ENCODE results near the gene GTF2F1. TPM values are rescaled to one million over a fixed set of nuclear protein-coding genes. Genes with fewer than 3 reads are reported as not detected.

GTF2F1 gene
- total RNA-seq, 4 donors from 2014 or later = 42.2 to 166 (median 56.1) TPM

DNA sequence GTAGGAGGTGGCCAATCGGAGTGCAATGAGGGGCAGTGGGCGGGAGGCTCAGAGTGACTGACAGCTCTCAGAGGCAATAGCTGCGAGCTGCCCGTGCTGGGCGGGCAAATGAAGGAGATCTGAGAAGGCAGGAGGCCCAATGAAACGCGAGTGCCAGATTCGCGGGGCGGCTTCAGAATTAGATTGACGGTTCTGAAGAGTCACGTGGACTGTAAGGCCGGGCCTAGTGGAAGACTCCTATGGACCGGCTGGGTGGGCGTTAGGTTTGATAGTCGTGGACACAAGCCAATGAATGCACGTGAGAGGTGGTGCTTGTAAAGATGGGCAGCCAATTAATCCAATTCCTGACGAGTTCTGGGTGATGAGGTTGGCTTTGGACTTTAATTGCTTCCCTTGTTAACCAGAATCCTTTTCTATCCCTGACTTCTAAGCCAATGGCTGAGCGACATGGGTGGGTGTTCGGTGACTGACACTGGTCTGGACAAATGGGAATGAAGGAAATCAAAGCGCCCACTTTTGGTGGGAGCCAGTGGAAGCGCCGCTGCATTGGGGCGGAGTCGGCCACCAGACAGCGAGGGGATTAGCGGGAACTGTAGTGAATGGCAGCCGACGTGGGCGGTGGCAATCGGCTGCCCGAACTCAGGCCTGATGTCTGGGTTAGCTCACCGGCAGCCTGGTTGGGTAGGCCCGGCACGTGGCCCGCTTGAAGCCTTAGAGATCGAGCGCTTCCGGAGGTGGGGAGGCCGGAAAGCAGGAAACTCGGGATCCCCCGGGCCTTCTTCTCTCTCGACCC is 32.2 kb upstream of the GTF2F1 start:
- WGBS, 2 donors (ENCODE audit: low coverage in 1 of 2) = 0 to 16% methylated on average over 11 to 28 of the region's 43 CpGs
- in situ Hi-C loops (cut with MboI; ENCODE audit: low pct_ligation_motif_present in 1 of 4, low pct_unique_long_range_greater_than_20kb in 1 of 4, low sequenced_read_pairs in 3 of 4) = no loop called here
- no peaks in the 10 kb centered on the region for H3K9me3 ChIP-seq
- peak in 2 of 3 donors; percentile 22 to 23 for TF ChIP-seq POLR2AphosphoS5 (IDR thresholded peaks at IDR 0.05)
- TF ChIP-seq, protein P1, sequence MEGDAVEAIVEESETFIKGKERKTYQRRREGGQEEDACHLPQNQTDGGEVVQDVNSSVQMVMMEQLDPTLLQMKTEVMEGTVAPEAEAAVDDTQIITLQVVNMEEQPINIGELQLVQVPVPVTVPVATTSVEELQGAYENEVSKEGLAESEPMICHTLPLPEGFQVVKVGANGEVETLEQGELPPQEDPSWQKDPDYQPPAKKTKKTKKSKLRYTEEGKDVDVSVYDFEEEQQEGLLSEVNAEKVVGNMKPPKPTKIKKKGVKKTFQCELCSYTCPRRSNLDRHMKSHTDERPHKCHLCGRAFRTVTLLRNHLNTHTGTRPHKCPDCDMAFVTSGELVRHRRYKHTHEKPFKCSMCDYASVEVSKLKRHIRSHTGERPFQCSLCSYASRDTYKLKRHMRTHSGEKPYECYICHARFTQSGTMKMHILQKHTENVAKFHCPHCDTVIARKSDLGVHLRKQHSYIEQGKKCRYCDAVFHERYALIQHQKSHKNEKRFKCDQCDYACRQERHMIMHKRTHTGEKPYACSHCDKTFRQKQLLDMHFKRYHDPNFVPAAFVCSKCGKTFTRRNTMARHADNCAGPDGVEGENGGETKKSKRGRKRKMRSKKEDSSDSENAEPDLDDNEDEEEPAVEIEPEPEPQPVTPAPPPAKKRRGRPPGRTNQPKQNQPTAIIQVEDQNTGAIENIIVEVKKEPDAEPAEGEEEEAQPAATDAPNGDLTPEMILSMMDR (IDR thresholded peaks at IDR 0.05) = no peak
- TF ChIP-seq EP300 (IDR thresholded peaks at IDR 0.05; ENCODE audit: low read depth) = no peak
- peaks cover 8 to 29% (median 20%) of the 10 kb centered on the region in 4 donors for H3K4me1 ChIP-seq
- peaks cover 0 to 9% (median 3%) of the 10 kb centered on the region in 4 donors for H3K36me3 ChIP-seq
- peak; percentile 100 for DNase-seq
- H3K4me3 ChIP-seq = peak overlapping the region in 3 of 4 donors; percentile 3 to 41 (median 7)
- no peaks in the 10 kb centered on the region for H3K27me3 ChIP-seq
- peak overlapping the region; percentile 77 to 91 (median 86) for H3K27ac ChIP-seq
- intact Hi-C loops (cut with DNase I; ENCODE audit: low total_unique reads) = loop anchor here (10.0 kb wide), 1 partner anchor 1200 kb away; the partner anchor contains the start of genes PET100 and XAB2

DNA sequence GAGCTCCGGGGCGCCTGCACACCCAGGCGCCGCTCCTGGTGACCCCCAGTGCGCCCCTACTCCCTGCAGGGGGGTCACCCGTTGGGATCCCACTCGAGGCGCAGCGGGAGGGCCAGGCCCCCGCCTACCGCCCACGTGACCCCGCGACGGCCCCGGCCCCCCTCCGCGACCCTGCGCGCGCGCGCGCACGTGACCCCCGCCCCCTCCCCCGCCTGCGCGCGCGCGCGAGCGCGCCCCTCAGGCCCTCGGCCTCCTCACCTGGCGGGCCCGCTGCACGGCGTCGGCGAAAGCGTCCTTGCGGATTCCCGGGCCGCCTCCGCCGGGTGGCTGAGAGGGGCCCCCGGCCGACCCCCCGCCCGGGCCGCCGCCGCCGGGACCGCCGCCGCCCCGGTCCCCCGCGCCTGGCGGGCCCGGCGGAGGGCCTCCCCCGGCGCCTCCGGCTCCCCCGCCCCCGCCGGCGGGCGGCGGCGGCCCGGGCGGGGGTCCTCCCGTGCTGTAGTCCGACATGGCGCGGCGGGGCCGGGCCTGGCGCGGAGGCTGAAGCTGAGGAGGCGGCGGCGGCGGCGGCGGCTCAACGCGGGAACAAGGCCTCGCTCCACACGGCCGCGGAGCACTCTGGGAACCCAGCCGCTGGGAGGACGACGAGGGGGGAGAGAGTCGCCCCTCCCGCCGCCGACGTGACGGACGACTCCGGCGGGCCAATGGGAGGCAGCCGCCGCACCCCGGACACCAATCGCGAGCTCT is 31.4 kb upstream of the GTF2F1 start, which contains the start of gene KHSRP:
Gene KHSRP, minus strand, starts transcription at position 617 of the 744 bp plus-strand sequence. Its CDS starts 110 bp downstream, at position 507.
- peak within 1 kb of the TSS; percentile 77 to 91 (median 86) for H3K27ac ChIP-seq
- peaks cover 0 to 14% (median 6%) of the 10 kb centered on the region in 4 donors for H3K36me3 ChIP-seq
- H3K27me3 ChIP-seq = no peaks in the 10 kb centered on the region
- H3K9me3 ChIP-seq = no peaks in the 10 kb centered on the region
- WGBS, 2 donors (ENCODE audit: low coverage in 1 of 2) = 0% methylated on average over 17 of the region's 114 CpGs; no CpG with 5 or more reads in 1 of the 2 donors
- no peak for DNase-seq
- H3K4me1 ChIP-seq = peaks cover 8 to 29% (median 20%) of the 10 kb centered on the region in 4 donors
- in situ Hi-C loops (cut with MboI; ENCODE audit: low pct_ligation_motif_present in 1 of 4, low pct_unique_long_range_greater_than_20kb in 1 of 4, low sequenced_read_pairs in 3 of 4) = no loop called here
- peak within 1 kb of the TSS; percentile 73 to 95 (median 83) for H3K4me3 ChIP-seq
- TF ChIP-seq POLR2AphosphoS5 (IDR thresholded peaks at IDR 0.05) (peak; percentile 87 to 93 (median 90)), EP300 (IDR thresholded peaks at IDR 0.05; ENCODE audit: low read depth) (no peak), POLR2A (IDR thresholded peaks at IDR 0.05) (peak; percentile 62)
- TF ChIP-seq, protein P1 (IDR thresholded peaks at IDR 0.05) = no peak
- intact Hi-C loops (cut with DNase I; ENCODE audit: low total_unique reads) = loop anchor here (10.0 kb wide), 1 partner anchor 1200 kb away; the partner anchor contains the start of genes PET100 and XAB2

DNA sequence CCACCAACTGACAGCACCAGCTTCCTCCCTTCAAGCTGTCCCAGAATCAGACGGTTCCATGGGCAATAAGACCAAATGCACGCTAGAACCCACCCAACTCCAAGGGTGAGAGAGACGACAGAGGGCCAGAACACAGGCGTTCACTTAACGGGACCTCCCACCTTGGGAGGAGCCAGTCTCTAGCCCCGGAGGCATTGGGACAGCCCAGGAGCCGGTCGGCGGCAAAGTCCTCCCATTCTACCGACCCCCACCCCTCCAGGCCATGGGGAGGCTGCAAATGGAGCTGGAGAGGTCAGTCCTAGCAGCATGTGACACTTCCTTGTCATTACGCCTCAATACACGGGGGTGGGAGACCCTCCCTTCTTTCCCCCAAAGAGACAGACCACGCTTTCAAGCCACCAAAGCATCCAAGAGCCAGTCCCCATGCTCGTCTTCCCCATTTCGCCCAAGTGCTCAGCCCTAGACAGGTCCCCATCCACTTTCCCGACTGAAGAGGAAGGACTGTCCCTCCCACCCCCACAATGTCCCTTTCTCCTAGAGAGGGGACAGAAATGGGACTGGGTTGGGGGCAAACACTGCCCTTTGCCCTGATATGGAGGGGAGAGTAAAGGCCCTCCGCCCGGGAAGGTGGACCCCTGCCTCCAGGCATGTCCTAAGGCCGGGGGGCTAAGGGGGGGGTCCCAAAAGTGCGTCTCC is 30.7 kb upstream of the GTF2F1 start:
- 0 to 1% methylated on average over 6 to 16 of the region's 20 CpGs for WGBS, 2 donors (ENCODE audit: low coverage in 1 of 2)
- peak overlapping the region; percentile 72 to 85 (median 81) for H3K27ac ChIP-seq

More for the DNA sequence above, 30.7 kb upstream of the GTF2F1 start:
- TF ChIP-seq, protein P1 (IDR thresholded peaks at IDR 0.05) = no peak
- TF ChIP-seq POLR2AphosphoS5 (IDR thresholded peaks at IDR 0.05) = no peak
- no peak for TF ChIP-seq EP300 (IDR thresholded peaks at IDR 0.05; ENCODE audit: low read depth)
- intact Hi-C loops (cut with DNase I; ENCODE audit: low total_unique reads) (loop anchor here (1.0 to 10.0 kb wide), 3 partner anchors 30 to 1201 kb away; partner anchors contain the start of genes GTF2F1, PET100, PSPN and XAB2), in situ Hi-C loops (cut with MboI; ENCODE audit: low pct_ligation_motif_present in 1 of 4, low pct_unique_long_range_greater_than_20kb in 1 of 4, low sequenced_read_pairs in 3 of 4) (no loop called here)
- H3K4me1 ChIP-seq = peaks cover 8 to 29% (median 20%) of the 10 kb centered on the region in 4 donors
- no peaks in the 10 kb centered on the region for H3K27me3 ChIP-seq
- no peaks in the 10 kb centered on the region for H3K9me3 ChIP-seq
- peak; percentile 39 for DNase-seq
- peak overlapping the region; percentile 73 to 95 (median 83) for H3K4me3 ChIP-seq
- peaks cover 0 to 16% (median 7%) of the 10 kb centered on the region in 4 donors for H3K36me3 ChIP-seq

Data from transverse colon (tissue), 4 donors.